Measurements from ENCODE around the gene PRMT1.

DNA sequence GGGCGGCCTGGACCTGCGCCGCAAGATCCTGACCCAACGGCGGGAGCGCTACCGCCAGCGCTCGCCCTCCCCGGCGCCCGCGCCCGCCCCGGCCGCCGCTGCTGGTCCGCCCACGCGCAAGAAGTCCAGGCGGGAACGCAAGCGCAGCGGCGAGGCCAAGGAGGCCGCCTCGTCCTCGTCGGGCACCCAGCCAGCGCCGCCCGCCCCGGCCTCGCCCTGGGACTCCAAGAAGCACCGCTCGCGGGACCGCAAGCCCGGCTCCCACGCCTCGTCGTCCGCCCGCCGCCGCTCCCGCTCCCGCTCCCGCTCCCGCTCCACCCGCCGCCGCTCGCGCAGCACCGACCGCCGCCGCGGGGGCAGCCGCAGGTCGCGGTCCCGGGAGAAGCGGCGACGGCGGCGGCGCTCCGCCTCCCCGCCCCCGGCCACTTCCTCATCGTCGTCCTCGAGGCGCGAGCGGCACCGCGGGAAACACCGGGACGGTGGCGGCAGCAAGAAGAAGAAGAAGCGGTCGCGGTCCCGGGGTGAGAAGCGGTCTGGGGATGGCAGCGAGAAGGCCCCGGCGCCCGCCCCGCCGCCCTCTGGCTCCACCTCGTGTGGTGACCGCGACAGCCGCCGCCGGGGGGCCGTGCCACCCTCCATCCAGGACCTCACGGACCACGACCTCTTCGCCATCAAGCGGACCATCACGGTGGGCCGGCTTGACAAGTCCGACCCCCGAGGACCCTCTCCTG lies 25.1 kb upstream of the PRMT1 start:
- TF ChIP-seq POLR2A (IDR thresholded peaks at IDR 0.05), result no peak
- TF ChIP-seq, protein P1, sequence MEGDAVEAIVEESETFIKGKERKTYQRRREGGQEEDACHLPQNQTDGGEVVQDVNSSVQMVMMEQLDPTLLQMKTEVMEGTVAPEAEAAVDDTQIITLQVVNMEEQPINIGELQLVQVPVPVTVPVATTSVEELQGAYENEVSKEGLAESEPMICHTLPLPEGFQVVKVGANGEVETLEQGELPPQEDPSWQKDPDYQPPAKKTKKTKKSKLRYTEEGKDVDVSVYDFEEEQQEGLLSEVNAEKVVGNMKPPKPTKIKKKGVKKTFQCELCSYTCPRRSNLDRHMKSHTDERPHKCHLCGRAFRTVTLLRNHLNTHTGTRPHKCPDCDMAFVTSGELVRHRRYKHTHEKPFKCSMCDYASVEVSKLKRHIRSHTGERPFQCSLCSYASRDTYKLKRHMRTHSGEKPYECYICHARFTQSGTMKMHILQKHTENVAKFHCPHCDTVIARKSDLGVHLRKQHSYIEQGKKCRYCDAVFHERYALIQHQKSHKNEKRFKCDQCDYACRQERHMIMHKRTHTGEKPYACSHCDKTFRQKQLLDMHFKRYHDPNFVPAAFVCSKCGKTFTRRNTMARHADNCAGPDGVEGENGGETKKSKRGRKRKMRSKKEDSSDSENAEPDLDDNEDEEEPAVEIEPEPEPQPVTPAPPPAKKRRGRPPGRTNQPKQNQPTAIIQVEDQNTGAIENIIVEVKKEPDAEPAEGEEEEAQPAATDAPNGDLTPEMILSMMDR (IDR thresholded peaks at IDR 0.05), result no peak

Data from Peyer's patch (tissue), 4 donors.